22Rv1 (cell line): ENCODE measurements around the gene CXCR1.

Experiments
- H3K27ac ChIP-seq: fragments of 450-650 bp; 2 replicates; pipeline ENCODE4 v1.5.1; 2017
- CTCF ChIP-seq: fragments of 450-650 bp; IDR thresholded peaks from 2 replicates; pipeline ENCODE4 v1.5.1; 2017; ENCODE audit warnings: mild to moderate bottlenecking
- ZFX ChIP-seq: fragments of 450-650 bp; IDR thresholded peaks from 2 replicates; pipeline ENCODE4 v1.6.1; 2017; ENCODE audit warnings: antibody characterized with exemption, borderline replicate concordance

The CXCR1 gene

GRCh38 chr2:218162814-218163213 is 3.9 kb downstream of the CXCR1 start:
- TF ChIP-seq CTCF (no peak), ZFX (no peak)
- H3K27ac ChIP-seq = no peak overlapping the region

GRCh38 chr2:218161644-218162043 is 5.1 kb downstream of the CXCR1 start:
- no peak overlapping the region for H3K27ac ChIP-seq
- TF ChIP-seq ZFX = no peak
- no peak for TF ChIP-seq CTCF

GRCh38 chr2:218155953-218156479 is 10.7 kb downstream of the CXCR1 start:
- H3K27ac ChIP-seq = no peak overlapping the region
- TF ChIP-seq ZFX (no peak), CTCF (no peak)

GRCh38 chr2:218152777-218153176 is 14.0 kb downstream of the CXCR1 start:
- no peak overlapping the region for H3K27ac ChIP-seq

GRCh38 chr2:218152172-218152571 is 14.6 kb downstream of the CXCR1 start:
- TF ChIP-seq ZFX (no peak), CTCF (no peak)
- no peak overlapping the region for H3K27ac ChIP-seq

More at GRCh38 chr2:218152777-218153176, 14.0 kb downstream of the CXCR1 start:
- no peak for TF ChIP-seq CTCF
- TF ChIP-seq ZFX = no peak

- TF ChIP-seq ZFX (no peak), CTCF (no peak)
- no peak overlapping the region for H3K27ac ChIP-seq
These were observed 16.8 kb downstream of the CXCR1 start for GRCh38 chr2:218149848-218150440.

- TF ChIP-seq CTCF (no peak), ZFX (no peak)
- no peak overlapping the region for H3K27ac ChIP-seq
These were observed 17.7 kb downstream of the CXCR1 start for GRCh38 chr2:218149098-218149497.
